SKM-1 (cell line): Measurements from ENCODE around the gene VEGFA.
"Not testable (repeated sequence)": the region's sequence is repeated elsewhere in the genome, so short reads cannot be mapped to it uniquely, and the experiment has no call there.

Experiments
- DNase-seq: peaks from one replicate; lab custom pipeline; 2025; ENCODE audit not compliant: unreplicated experiment; lab: John Stamatoyannopoulos, UW

The VEGFA gene

DNA sequence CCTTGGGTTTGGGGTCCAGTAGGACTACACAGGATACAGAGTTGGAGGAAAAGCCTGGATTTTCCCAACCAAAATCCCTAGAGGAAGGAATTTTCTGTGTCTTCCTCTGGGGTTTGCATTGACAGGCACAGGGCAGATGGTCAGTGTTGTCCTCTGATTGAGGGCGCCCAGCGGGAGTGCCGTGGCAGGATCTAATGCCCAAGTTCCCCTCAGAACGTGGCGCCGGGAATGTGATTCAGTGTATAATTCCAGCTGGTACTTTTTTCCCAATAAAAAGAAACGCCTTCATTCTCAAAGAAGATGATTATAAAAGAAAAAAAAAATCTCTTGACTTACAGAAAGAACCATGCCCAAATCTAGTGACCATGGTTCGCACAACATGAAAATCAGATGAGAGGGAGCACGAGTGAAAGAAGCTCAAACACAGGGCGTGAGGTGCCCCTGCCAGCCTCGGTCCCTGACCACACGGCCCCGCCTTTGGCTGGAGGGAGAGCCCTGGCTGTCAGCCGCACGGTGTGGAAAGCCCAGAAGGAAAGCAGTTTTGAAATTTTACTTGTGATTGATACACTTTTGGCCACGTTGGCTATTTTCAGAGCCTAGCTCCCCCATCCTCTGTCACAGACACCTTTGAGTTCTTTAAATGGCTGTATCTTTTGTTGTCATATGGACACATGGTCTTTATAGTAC is 31.6 kb downstream of the VEGFA start:
- DNase-seq: peak; percentile 54

DNA sequence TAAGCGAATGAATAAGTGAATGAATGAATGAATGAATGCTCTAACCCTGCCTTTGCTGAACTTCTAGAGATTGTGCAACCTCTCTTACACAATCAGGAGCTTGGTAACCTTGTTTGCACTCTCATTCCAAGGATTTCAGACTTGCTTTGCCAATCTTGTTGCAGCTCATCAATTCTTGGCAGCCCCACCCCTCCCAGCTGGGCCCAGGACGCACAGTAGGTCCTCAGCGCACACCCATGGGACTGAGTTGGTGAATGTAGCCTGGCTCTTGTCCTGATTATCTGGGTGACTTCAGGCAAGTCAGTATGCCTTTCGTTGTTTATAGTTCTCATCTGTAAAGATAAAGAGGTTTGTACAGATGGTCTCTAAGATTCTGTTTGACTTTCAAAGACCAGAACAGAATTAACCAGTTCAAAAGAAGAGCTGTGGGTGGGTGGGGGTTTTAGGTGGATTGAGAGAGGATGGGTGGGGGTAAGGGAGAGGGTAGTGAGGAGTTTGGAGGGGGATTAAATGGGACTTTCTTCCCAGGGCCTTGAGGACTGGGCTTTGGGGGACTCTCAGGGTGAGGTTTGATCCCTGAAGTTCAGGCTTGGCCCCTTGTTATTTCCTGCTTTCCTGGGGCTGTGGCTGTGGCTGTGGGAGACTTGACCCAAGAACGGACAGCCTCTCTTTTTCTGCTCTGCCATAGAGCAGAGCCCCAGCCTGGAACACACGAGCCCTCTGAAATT is 33.2 kb downstream of the VEGFA start:
- no peak for DNase-seq

DNA sequence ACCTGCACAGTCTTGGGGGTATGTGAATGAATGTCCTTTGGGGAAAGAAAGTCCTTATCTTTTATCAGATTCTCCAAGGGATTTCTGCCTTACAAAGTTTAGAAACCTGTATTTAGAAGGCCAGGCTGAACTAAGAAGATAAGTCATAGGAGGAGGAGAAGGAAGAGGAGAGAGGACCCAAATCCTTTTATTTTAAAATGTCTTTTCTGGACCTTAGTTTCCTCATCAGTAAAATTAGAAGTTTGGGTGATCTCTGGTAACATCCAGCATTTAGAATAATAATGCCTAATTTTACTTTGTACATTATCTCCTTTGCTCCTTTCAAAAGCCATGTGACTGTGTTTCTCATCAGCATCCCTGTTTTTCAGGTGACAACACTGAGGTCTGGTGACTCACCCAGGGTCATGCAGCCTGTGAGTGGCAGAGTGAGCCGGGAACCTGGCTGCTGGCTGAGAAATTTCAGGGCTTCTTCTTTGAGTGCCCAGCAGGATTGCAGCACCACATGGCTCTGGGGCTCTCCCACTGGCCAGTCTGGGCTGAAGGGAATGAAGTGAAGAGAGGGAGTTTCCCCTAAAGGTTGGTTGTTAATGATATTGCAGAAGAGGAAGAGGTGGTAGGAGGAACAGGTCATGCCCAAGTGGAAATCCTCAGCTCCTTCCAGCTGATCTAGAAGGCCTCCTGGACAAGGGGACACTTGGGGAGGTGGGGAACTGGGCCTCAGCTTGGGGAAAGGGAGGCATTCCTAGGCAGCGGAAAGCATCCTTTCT is 34.0 kb downstream of the VEGFA start:
- peak; percentile 37 for DNase-seq

DNA sequence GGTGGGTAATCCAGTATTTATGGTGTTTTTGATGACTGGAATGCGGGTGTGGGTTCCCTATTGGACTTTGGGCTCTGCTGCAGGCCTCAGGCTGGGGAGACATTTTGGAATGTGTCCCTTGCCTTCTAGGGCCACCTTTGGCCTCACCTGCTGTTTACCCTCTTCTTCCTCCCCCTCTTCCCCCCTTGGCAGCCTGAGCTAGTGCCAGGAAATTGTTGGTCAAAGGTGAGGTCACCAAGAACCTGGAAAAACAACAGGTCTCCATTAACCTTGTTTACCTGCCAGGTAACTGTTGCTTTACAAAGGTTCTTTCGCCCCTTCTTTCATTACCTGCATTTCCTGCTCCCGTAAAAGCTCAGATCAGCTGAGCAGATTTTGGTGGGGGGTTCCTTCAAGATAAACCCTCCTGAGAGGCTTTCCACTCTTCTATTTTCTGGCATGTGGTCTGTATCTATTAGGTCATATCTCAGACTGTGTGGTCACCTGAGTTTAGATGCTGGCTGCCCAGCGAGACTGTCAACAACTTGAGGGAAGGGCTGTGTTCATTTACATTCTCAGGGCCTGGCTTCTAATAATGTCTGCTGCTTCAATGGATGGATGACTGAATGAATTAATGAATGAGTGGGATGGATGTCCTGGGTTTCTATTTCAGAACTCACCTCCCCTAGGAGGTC is 34.7 kb downstream of the VEGFA start:
- no peak for DNase-seq

DNA sequence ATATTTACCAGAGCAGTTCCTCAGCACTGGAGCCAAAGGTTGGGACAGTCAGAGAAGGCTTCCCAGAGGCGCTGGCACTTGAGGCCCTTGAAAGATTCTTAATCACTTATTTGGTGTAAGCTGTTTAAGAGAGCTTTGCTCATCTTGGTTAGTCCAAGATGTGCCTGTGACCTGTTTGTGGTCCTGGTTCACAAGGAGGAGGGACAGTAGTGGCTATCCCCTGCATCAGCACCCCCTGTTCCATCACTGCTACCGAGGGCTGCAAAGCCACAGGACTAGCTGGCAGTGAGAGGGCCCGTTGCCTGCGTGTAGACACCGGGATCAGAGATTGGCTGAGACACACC is 35.7 kb downstream of the VEGFA start:
- no peak for DNase-seq

DNA sequence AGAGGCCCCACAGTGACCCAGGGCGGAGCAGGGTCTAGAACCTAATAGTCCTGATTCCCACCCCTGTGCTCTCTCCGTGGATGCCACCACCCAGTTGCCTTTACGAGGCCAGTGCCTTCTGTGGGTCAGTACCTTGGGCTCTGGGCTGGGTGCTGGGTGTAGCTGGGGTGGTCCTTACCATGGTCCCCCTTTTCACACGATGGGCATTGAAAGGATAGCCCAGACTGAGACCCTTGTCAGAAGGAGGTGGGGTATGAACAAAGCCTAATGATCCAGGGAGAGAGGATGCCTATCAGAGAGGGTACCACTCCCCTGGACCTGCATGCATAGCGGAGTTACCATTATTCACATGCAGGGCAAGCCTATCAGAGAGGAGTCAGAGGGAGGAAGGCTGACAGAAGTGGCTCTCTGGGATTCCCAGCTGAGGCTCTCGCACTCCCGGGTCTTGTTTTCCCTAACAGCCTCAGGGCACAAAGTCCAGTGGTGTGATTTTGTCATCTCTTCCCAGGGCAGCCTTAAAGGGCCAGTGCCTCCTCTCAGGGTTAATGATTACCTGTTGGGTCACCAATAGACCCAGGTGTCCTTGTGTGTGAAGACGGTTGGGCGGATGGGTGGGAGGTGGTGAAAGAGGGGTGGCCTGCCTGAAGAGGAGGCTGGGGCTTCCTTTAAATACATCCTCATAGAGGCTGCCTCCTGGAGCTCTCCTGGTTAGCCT is 36.2 kb downstream of the VEGFA start:
- DNase-seq: no peak

DNA sequence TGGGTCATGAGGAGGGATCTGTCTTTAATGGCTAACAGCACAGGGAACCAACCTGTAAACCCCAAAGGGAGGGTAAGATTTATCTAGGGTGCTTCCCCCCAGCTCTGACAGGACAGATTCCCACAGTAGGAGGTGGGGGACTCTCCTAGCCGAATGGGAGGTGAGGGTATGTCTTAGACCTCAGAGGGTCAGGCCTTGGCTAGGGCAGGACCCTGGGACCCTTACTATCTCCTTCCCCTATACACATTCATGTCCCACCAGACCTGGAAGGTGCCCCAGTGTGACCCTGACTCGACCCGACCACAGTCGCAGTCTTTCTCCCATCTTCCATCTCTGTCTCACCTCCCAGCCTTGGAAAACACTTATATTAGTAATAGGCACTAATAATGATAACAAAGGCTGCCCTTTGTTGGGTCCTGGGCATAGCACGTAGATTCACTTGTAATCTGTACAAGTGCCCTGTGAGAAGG is 36.8 kb downstream of the VEGFA start:
- DNase-seq: no peak

DNA sequence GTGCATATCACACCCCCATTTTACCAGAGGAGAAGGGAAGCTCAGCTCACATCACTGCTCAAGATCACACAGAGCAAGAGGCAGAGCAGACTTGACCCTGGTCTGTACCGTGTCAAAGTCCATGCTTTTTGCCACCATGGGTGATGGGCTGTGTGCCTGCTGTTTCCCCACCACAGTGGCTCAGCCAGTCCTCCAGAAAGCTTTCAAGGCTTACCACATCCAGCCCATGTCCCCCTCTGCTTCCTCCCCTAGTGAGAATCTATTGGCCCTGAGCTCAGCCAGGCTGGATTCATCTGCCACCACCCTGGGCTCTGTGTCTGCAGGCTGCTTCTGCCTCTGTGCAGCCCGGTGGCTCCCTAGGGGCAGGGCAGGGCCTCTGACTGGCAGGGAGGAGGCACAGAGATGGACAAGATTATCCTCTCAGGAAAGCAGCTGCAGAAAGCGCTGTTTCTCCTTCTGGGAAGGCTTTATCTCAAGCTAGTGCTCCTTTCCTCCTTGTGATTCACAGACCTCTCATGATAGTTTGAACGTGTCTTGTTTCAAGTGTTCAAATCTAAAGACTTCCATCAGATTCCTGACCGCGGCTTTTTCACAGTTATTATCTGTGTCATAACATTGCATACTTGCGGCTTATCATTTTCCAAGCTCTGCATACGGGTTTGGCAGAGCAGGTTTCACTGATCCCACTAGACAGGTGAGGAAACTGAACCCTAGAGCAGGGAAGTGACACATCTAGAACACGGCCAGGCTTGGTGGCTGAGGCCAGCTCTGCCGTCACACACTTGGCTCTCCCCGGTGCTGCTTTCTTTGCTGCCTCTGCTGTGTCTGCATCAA is 37.4 kb downstream of the VEGFA start:
- DNase-seq: no peak

DNA sequence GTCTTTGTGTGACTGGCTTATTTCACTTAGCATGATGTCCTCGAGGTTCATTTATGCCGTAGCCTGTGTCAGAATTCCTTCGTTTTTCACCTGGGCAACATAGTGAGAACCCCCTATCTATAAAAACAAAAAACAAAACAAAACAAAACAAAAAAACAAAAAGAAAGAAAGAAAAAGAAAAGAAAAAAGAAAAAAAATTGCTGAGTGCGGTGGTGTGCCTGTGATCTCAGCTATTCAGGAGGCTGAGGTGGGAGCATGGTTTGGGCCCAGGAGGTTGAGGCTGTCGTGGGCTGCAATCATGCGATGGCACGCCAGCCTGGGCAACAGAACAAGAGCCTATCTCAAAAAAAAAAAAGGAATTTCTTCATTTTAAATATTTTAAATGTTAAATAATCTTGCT is 38.4 kb downstream of the VEGFA start:
- no peak for DNase-seq

DNA sequence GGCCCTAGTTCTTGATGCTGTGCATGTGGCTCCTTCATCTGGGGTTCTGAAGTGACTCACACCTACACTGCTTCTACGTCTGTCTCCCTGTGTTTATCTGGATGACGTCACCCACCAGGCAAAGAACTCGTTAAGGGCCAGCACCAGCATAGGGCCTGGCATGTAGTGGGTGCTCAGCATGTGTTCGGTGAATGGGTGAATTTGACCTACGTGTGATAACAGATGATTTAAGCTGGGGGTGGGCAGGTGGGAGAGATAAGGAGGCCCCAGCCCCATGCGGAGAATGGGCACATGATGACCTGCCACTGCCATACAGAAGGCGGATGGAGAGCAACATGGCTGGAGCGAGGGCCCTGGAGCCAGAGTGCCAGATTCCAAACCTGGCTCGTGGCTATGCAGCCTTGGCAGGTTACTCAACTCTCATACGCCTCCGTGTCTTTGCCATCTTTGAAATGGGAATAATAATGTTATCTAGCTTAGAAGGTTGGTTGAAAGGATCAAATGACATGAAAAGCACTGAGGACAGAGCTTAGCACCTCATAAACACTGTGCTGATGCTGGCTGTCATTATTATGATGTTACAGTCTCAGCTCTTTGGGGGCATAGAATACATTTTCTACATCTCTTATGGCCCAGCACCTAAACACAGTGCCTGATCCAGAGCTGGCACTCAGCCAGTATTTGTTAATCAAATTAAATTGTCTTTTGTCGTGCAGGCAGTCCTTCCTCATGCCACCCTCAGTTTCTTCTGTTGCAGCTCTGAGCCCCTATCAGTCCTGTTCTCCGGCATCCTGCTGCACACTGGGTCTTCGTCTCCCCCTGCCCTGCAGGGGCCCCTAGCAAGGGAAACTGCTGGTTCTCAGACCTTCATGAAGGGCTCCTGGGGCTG is 39.6 kb downstream of the VEGFA start:
- DNase-seq: no peak

DNA sequence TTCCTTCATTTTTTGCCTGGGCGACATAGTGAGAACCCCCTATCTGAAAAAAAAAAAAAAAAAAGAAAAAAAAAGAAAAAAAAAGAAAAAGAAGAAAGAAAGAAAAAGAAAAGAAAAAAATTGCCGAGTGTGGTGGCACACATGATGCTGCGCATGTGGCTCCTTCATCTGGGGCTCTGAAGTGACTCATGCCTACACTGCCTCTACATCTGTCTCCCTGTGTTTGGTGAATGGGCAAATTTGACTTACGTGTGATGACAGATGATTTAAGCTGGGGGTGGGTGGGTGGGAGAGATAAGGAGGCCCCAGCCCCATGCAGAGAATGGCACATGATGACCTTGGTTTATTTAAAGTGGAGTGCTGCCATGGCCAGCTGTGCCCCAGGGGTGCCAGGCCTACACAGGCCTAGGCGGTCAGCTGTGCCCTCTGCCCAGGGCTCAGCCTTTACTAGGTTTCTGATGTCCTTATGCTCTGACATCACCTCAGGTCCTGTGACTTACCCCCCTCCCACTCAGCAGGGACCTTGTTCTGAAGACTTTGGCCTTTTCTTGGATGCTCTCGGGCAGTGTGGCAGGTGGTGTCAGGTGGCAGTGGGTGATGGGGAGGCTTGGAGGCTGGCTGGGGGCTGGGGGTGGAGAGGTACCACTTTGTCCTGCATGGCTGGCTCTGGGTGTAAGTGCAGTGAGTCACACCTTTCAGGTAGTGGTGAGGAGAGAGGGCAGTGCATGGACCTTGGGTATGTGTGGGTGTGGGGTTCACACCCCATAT is 41.1 kb downstream of the VEGFA start:
- DNase-seq: no peak

DNA sequence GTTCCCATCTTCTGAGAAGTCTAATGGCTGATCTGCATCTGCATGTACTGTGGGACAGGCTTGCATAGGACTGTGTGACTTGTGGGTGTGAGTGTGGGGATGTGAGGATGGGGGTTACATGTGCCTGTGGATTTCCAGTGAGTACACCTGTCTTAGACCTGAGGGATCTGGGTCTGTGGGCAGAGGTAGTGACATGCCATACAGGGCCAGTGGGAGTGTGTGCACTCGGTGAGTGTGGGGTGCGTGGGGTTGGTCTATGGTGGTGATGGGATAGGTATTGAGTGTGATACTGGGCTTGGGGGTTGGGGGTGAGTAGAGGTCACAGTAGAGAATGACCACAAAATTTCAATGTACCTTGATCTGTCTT is 41.7 kb downstream of the VEGFA start:
- DNase-seq: no peak

DNA sequence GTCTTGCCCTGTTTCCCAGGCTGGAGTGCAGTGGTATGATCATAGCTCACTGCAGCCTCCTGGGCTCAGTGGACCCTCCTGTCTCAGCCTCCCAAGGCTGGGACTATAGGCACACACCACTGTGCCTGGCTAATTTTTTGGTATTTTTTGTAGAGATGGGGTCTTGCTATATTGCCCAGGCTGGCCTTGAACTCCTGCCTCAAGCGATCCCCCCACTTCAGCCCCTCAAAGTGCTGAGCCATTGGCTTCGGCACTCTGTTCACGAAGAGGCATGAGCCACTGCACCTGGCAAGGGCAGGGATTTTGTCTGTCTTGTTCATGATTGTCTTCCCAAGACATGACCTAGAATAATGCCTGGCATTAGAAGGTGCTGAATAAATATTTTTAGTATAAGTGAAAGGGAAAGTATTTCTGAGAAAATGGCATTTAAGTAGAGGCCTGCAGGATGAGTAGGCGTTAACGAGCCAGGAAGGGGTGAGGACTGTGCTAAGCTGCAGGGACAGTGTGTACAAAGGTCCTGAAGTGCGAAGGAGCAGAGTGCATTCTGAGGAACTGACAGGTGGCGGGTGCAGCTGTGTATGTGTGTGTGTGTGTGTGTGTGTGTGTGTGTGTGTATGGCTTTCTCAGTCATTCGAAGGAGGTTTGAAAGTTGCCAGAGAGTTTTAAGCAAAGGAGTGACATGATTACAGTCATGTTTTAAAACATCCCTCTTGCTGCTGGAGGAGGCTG is 43.0 kb downstream of the VEGFA start:
- DNase-seq: no peak

DNA sequence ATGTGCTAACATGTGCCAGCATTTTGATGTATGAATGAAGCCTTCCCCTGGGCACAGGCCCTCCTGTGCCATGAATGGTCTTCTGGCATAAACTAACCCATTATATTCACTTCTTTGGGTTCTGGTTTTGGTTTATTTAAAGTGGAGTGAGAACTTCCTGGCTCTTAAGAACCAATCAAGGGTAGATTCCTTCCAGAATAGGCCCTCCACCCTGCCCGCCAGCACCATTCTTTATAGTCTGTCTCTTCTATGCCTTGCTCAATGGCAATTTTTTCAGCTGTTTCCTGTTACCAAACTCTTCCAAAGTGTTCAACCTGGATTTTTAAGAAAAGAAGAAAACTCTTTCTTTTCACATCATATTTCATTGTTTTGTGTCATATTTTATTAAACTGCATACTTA is 44.1 kb downstream of the VEGFA start:
- DNase-seq: no peak

DNA sequence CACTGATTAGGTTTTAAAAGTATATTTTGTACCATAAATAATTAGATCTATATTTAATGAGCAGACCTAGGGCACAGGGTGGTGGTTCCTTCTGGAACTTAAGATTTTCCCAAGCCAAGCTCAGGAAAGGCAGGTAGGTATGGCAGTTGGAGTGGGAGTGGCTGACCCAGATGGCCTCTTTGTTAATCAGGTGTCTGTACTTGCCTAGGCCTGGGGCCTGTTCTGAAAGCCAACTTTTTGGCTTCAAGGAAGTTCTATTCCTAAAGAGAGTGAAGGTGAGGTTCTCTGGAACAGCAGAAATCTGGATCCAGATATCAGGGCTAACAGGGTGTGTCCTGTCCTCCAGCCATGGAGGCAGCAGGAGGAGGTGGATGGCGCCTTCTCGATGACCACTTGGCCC is 44.9 kb downstream of the VEGFA start:
- no peak for DNase-seq

DNA sequence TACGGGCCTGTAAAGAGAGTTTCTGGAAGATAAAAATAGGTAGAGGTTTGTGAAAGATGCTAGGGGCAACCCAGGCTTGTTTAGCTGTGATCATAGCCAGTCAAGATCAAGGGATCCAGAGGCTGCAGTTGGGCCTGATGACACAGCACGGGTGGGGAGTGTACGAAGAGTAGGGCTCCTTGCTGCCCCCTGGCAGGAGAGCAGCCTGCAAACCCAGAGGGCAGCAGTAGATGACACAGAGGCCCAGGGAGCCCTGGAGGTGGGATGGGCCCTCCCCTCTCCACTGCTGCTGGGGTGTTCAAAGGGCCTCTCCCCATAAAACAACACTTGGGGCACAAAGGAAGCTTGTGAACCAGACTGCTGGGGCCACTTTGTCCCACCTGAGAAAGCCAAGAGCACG is 47.2 kb downstream of the VEGFA start:
- DNase-seq: peak; percentile 23

DNA sequence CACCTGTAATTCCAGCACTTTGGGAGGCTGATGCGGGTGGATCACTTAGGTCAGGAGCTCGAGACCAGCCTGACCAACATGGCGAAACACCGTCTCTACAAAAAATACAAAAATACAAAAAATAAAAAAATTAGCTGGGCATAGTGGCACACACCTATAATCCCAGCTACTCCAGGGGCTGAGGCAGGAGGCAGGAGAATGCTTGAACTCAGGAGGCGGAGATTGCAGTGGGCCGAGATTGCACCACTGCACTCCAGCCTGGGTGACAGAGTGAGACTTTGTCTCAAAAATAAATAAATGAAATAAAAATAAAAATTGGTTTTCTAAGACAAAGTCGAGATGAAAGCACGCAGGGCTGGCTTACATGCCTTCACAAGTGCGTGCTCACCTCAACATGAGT is 49.0 kb downstream of the VEGFA start:
- not testable (repeated sequence) for DNase-seq

DNA sequence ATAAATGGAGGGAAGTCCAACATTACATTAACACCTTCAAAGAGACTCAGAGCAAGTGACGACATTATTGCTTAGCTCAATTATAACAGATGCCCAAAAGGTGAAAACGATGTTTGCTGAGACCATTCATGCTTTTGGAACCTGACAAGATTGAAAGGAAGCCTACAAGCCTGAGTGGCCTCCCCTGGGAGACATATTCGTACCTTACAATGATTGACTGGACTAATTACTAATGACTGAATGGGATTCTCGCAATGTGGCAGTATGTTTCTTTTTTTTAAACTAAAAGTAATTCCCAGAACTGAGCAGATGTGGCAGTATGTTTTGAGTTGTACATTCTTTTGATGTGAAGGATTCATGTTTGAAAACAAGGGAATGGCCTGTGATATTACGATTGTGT is 49.9 kb downstream of the VEGFA start:
- DNase-seq: no peak
